ENCODE results near the gene IKZF1.

- TF ChIP-seq RFX5 (IDR thresholded peaks at IDR 0.05; ENCODE audit: low read depth, low read length) = no peak
- no peak for TF ChIP-seq RFX1 (IDR thresholded peaks at IDR 0.05)
- no peak for TF ChIP-seq ZZZ3 (IDR thresholded peaks at IDR 0.05)
- TF ChIP-seq SP1 (CRISPR knock-in tag; IDR thresholded peaks at IDR 0.05) = no peak
- no peak for TF ChIP-seq ZBTB8A (IDR thresholded peaks at IDR 0.05; ENCODE audit: partially characterized antibody)
- TF ChIP-seq CTCF (IDR thresholded peaks at IDR 0.05 in 2 of 3, conservative IDR thresholded peaks at IDR 0.05 in 1 of 3; ENCODE audit: insufficient read depth in 2 of 3, low read depth in 1 of 3, low read length in 3 of 3) = no peak
Observed at GRCh38 chr7:50329775-50330174, 25.3 kb downstream of the IKZF1 start.
